RPMI7951 (cell line): Measurements from ENCODE around the gene CACNA1S. TPM values are rescaled to one million over a fixed set of nuclear protein-coding genes. Genes with fewer than 3 reads are reported as not detected.

ENCODE experiments used
- DNase-seq: peaks from one replicate; pipeline ENCODE4 v3.0.0-alpha.2; 2012; ENCODE audit warnings: low read depth
- total RNA-seq: library from RNA; depleted of rRNA; stranded (reverse); fragments of >200 nt; shearing (Covaris generic); gene quantifications from 2 replicates; pipeline ENCODE4 v1.2.3, GENCODE V29; 2014

CACNA1S gene
- total RNA-seq, 1 experiment from 2014 or later = not detected

- no peak for DNase-seq
These were observed 18.3 kb downstream of the CACNA1S start for GRCh38 chr1:201093962-201094361.

- no peak for DNase-seq
These were observed 18.7 kb downstream of the CACNA1S start for GRCh38 chr1:201093561-201093960.

- DNase-seq = no peak
These were observed 19.5 kb downstream of the CACNA1S start for GRCh38 chr1:201092738-201093137.

- DNase-seq = no peak
These were observed 21.0 kb downstream of the CACNA1S start for GRCh38 chr1:201091256-201091655.

- DNase-seq = no peak
These were observed 21.7 kb downstream of the CACNA1S start for GRCh38 chr1:201090541-201090940.

- DNase-seq = no peak
These were observed 22.6 kb downstream of the CACNA1S start for GRCh38 chr1:201089596-201089995.

GRCh38 chr1:201088901-201089525 lies 23.2 kb downstream of the CACNA1S start:
- no peak for DNase-seq

GRCh38 chr1:201088395-201088794 lies 23.8 kb downstream of the CACNA1S start:
- no peak for DNase-seq

GRCh38 chr1:201085902-201086735 lies 26.1 kb downstream of the CACNA1S start:
- DNase-seq = peak; percentile 47

GRCh38 chr1:201084295-201084694 lies 27.9 kb downstream of the CACNA1S start:
- DNase-seq = no peak

- DNase-seq = no peak
These were observed 28.5 kb downstream of the CACNA1S start for GRCh38 chr1:201083741-201084140.

- DNase-seq = no peak
These were observed 32.1 kb downstream of the CACNA1S start for GRCh38 chr1:201080135-201080534.

- no peak for DNase-seq
These were observed 34.5 kb downstream of the CACNA1S start for GRCh38 chr1:201077736-201078135.

GRCh38 chr1:201077116-201077515 lies 35.1 kb downstream of the CACNA1S start:
- no peak for DNase-seq

- no peak for DNase-seq
These were observed 36.1 kb downstream of the CACNA1S start for GRCh38 chr1:201076092-201076491.

- peak; percentile 11 for DNase-seq
These were observed 38.2 kb downstream of the CACNA1S start for GRCh38 chr1:201074018-201074417.

GRCh38 chr1:201072922-201073321 lies 39.3 kb downstream of the CACNA1S start:
- DNase-seq = no peak

GRCh38 chr1:201072149-201072548 lies 40.1 kb downstream of the CACNA1S start:
- DNase-seq = peak; percentile 72

GRCh38 chr1:201069636-201070035 lies 42.6 kb downstream of the CACNA1S start:
- no peak for DNase-seq

- no peak for DNase-seq
These were observed 43.2 kb downstream of the CACNA1S start for GRCh38 chr1:201068976-201069375.

GRCh38 chr1:201066986-201067385 lies 45.2 kb downstream of the CACNA1S start:
- DNase-seq = no peak

- DNase-seq = no peak
These were observed 46.5 kb downstream of the CACNA1S start for GRCh38 chr1:201065686-201066085.

GRCh38 chr1:201064806-201065205 lies 47.4 kb downstream of the CACNA1S start:
- DNase-seq = no peak
